ENCODE measurements around the gene ZNF444.

- TF ChIP-seq CTCF (IDR thresholded peaks at IDR 0.05) (no peak), POLR2A (IDR thresholded peaks at IDR 0.05) (no peak)
Observed at GRCh38 chr19:56159622-56160271, 18.7 kb downstream of the ZNF444 start.

Data from esophagus squamous epithelium (tissue), 4 donors.